SJSA1 (cell line): ENCODE results near the gene FAM72D. TPM values are rescaled to one million over a fixed set of nuclear protein-coding genes. Genes with fewer than 3 reads are reported as not detected.
"Not testable (repeated sequence)": the region's sequence is repeated elsewhere in the genome, so short reads cannot be mapped to it uniquely, and the experiment has no call there.

Experiments used
- DNase-seq, 2 experiments: peaks; one replicate each; pipeline ENCODE4 v3.0.0-alpha.2; 2015 to 2020; ENCODE audit warnings: low spot score in 2 of 2, low read depth in 1 of 2
- H3K27ac ChIP-seq: fragments of 250-450 bp; sonication (Bioruptor Pico); 2 replicates; pipeline ENCODE4 v1.5.1; 2020; ENCODE audit warnings: mild to moderate bottlenecking, moderate library complexity
- H3K27me3 ChIP-seq: fragments of 250-450 bp; sonication (Bioruptor Pico); replicated peaks from 2 replicates; pipeline ENCODE4 v1.5.1; 2020; ENCODE audit warnings: mild to moderate bottlenecking, moderate library complexity
- H3K36me3 ChIP-seq: fragments of 250-450 bp; sonication (Bioruptor Pico); 2 replicates; pipeline ENCODE4 v1.5.1; 2020; ENCODE audit warnings: mild to moderate bottlenecking
- H3K4me1 ChIP-seq: fragments of 250-450 bp; sonication (Bioruptor Pico); replicated peaks from 2 replicates; pipeline ENCODE4 v1.6.1; 2021; ENCODE audit warnings: mild to moderate bottlenecking
- H3K4me3 ChIP-seq: fragments of 250-450 bp; sonication (Bioruptor Pico); 2 replicates; pipeline ENCODE4 v1.5.1; 2020; ENCODE audit warnings: mild to moderate bottlenecking
- H3K9me3 ChIP-seq: fragments of 250-450 bp; sonication (Bioruptor Pico); replicated peaks from 2 replicates; pipeline ENCODE4 v1.5.1; 2020; ENCODE audit warnings: mild to moderate bottlenecking
- total RNA-seq: library from RNA; depleted of rRNA; stranded (reverse); fragments of >200 nt; shearing (Covaris generic); gene quantifications from 2 replicates; pipeline ENCODE4 v1.2.3, GENCODE V29; 2014

FAM72D gene
- total RNA-seq, 1 experiment from 2014 or later = 2.9 TPM

- not testable (repeated sequence) for DNase-seq, H3K27ac ChIP-seq, H3K27me3 ChIP-seq, H3K9me3 ChIP-seq, H3K36me3 ChIP-seq, H3K4me1 ChIP-seq, H3K4me3 ChIP-seq
Observed at GRCh38 chr1:145115587-145116493, 20.1 kb downstream of the FAM72D start.

- not testable (repeated sequence) for H3K27me3 ChIP-seq, H3K36me3 ChIP-seq, H3K4me3 ChIP-seq, H3K9me3 ChIP-seq, H3K4me1 ChIP-seq, H3K27ac ChIP-seq, DNase-seq
Observed at GRCh38 chr1:145119842-145120241, 24.1 kb downstream of the FAM72D start.

GRCh38 chr1:145122344-145123061, 26.7 kb downstream of the FAM72D start:
- not testable (repeated sequence) for H3K9me3 ChIP-seq, H3K4me3 ChIP-seq, H3K27ac ChIP-seq, H3K27me3 ChIP-seq, H3K36me3 ChIP-seq, H3K4me1 ChIP-seq, DNase-seq

- H3K27ac ChIP-seq, H3K27me3 ChIP-seq, H3K4me3 ChIP-seq, H3K36me3 ChIP-seq, H3K9me3 ChIP-seq, DNase-seq, H3K4me1 ChIP-seq: not testable (repeated sequence)
Observed at GRCh38 chr1:145123062-145123395, 27.3 kb downstream of the FAM72D start.

- H3K36me3 ChIP-seq, DNase-seq, H3K4me1 ChIP-seq, H3K4me3 ChIP-seq, H3K9me3 ChIP-seq, H3K27ac ChIP-seq, H3K27me3 ChIP-seq: not testable (repeated sequence)
Observed at GRCh38 chr1:145123992-145124641, 28.3 kb downstream of the FAM72D start.

GRCh38 chr1:145125112-145125511, 29.3 kb downstream of the FAM72D start:
- not testable (repeated sequence) for H3K4me3 ChIP-seq, H3K27ac ChIP-seq, H3K36me3 ChIP-seq

GRCh38 chr1:145127144-145127543, 31.4 kb downstream of the FAM72D start:
- H3K27ac ChIP-seq, H3K9me3 ChIP-seq, DNase-seq, H3K27me3 ChIP-seq, H3K4me1 ChIP-seq, H3K36me3 ChIP-seq, H3K4me3 ChIP-seq: not testable (repeated sequence)

More at GRCh38 chr1:145125112-145125511, 29.3 kb downstream of the FAM72D start:
- DNase-seq, H3K9me3 ChIP-seq, H3K4me1 ChIP-seq, H3K27me3 ChIP-seq: not testable (repeated sequence)

GRCh38 chr1:145128697-145129469, 33.1 kb downstream of the FAM72D start:
- not testable (repeated sequence) for H3K27ac ChIP-seq, H3K4me3 ChIP-seq

GRCh38 chr1:145134476-145134875, 38.7 kb downstream of the FAM72D start:
- not testable (repeated sequence) for H3K4me1 ChIP-seq, DNase-seq

More at GRCh38 chr1:145128697-145129469, 33.1 kb downstream of the FAM72D start:
- not testable (repeated sequence) for H3K4me1 ChIP-seq, H3K27me3 ChIP-seq, DNase-seq, H3K9me3 ChIP-seq, H3K36me3 ChIP-seq

GRCh38 chr1:145140549-145140948, 44.8 kb downstream of the FAM72D start:
- not testable (repeated sequence) for H3K27ac ChIP-seq, DNase-seq, H3K9me3 ChIP-seq, H3K4me1 ChIP-seq, H3K36me3 ChIP-seq, H3K4me3 ChIP-seq, H3K27me3 ChIP-seq

More at GRCh38 chr1:145134476-145134875, 38.7 kb downstream of the FAM72D start:
- H3K27me3 ChIP-seq, H3K36me3 ChIP-seq, H3K9me3 ChIP-seq, H3K27ac ChIP-seq, H3K4me3 ChIP-seq: not testable (repeated sequence)

- H3K4me3 ChIP-seq, H3K36me3 ChIP-seq, H3K27ac ChIP-seq, DNase-seq, H3K27me3 ChIP-seq, H3K9me3 ChIP-seq, H3K4me1 ChIP-seq: not testable (repeated sequence)
Observed at GRCh38 chr1:145144264-145144913, 48.6 kb downstream of the FAM72D start.

- not testable (repeated sequence) for H3K27ac ChIP-seq, H3K36me3 ChIP-seq, DNase-seq, H3K27me3 ChIP-seq, H3K4me1 ChIP-seq, H3K9me3 ChIP-seq, H3K4me3 ChIP-seq
Observed at GRCh38 chr1:145146308-145146707, 50.5 kb downstream of the FAM72D start.

- H3K4me3 ChIP-seq, H3K27ac ChIP-seq, H3K36me3 ChIP-seq, H3K9me3 ChIP-seq, H3K4me1 ChIP-seq, H3K27me3 ChIP-seq, DNase-seq: not testable (repeated sequence)
Observed at GRCh38 chr1:145147172-145147571, 51.4 kb downstream of the FAM72D start.
